Endothelial cell of umbilical vein (primary cell): ENCODE measurements around the gene CDH23. TPM values are rescaled to one million over a fixed set of nuclear protein-coding genes. Genes with fewer than 3 reads are reported as not detected.

Experiments used
- BruUV-seq: library from RNA; stranded (reverse); fragments of 400-500 nt; replicated peaks from 2 replicates; lab custom pipeline; 2021; lab: Mats Ljungman, UMichigan
- CTCF ChIA-PET: fragments of 300-600, 350-600 bp; sonication (Branson Sonifier 250); formaldehyde crosslinking; loops from one replicate; lab custom pipeline; 2021; ENCODE audit warnings: antibody characterized with exemption, inconsistent platforms; lab: Charles Lee
- POLR2A ChIA-PET: fragments of 300-600, 350-600 bp; sonication (Branson Sonifier 250); formaldehyde crosslinking; loops from one replicate; lab custom pipeline; 2021; ENCODE audit warnings: antibody characterized with exemption, inconsistent platforms; lab: Charles Lee
- DNase-seq: peaks from one replicate; pipeline ENCODE4 v3.0.0-alpha.2; 2011; ENCODE audit warnings: low read depth, low spot score
- FAIRE-seq: peaks from 2 replicates; lab custom pipeline; 2011; peaks lifted over from hg19 to GRCh38; lab: Jason Lieb, UNC
- H2AFZ ChIP-seq: 2 replicates; pipeline ENCODE4 v1.6.0; 2012; ENCODE audit warnings: low read depth, low read length, control low read depth, inconsistent platforms
- H3K27ac ChIP-seq: 2 replicates; pipeline ENCODE4 v1.5.1; 2011; ENCODE audit warnings: low read depth, mild to moderate bottlenecking, control low read depth, low read length, moderate library complexity; ENCODE audit not compliant: insufficient read depth
- H3K27me3 ChIP-seq, 2 experiments: 2 replicates each; pipeline versions ENCODE4 v1.6.0 to v1.6.1; 2011; ENCODE audit warnings: low read length in 2 of 2, mixed read lengths in 1 of 2; ENCODE audit not compliant: control insufficient read depth in 2 of 2, insufficient read depth in 2 of 2
- H3K36me3 ChIP-seq, 2 experiments: 2 replicates in 1 of 2; 3 replicates in 1 of 2; pipeline ENCODE4 v1.5.1; 2011; ENCODE audit warnings: low read length in 2 of 2, mild to moderate bottlenecking in 1 of 2, moderate library complexity in 1 of 2; ENCODE audit not compliant: control insufficient read depth in 2 of 2, insufficient read depth in 2 of 2; ENCODE audit errors: extremely low read depth in 1 of 2
- H3K4me1 ChIP-seq: 3 replicates; pipeline ENCODE4 v1.5.1; 2011; ENCODE audit warnings: mild to moderate bottlenecking, low read length; ENCODE audit not compliant: control insufficient read depth, insufficient read depth; ENCODE audit errors: extremely low read depth
- H3K4me2 ChIP-seq: 2 replicates; pipeline ENCODE4 v1.6.1; 2011; ENCODE audit warnings: low read length, control low read depth, mixed read lengths; ENCODE audit not compliant: insufficient read depth
- H3K4me3 ChIP-seq, 3 experiments: fragments of 200-600 bp in 1 of 3; sonication (generic), shearing (Covaris generic) in 1 of 3; replicated peaks in 1 of 3; 2 replicates each; pipeline ENCODE4 v1.5.1; 2011 to 2016; ENCODE audit warnings: control low read depth in 3 of 3, low read length in 3 of 3, mild to moderate bottlenecking in 2 of 3, inconsistent platforms in 1 of 3, low read depth in 1 of 3, moderate library complexity in 1 of 3; ENCODE audit not compliant: insufficient read depth in 1 of 3
- H3K79me2 ChIP-seq: 2 replicates; pipeline ENCODE4 v1.6.0; 2012; ENCODE audit warnings: low read length, inconsistent platforms; ENCODE audit not compliant: control insufficient read depth, insufficient read depth
- H3K9ac ChIP-seq: replicated peaks from 2 replicates; pipeline ENCODE3; 2011; ENCODE audit warnings: low read length, control low read depth; ENCODE audit not compliant: insufficient read depth; ENCODE audit errors: extremely low read depth
- H3K9me1 ChIP-seq: replicated peaks from 3 replicates; pipeline ENCODE4 v1.6.0; 2011; ENCODE audit warnings: mild to moderate bottlenecking, low read length; ENCODE audit not compliant: control insufficient read depth, insufficient read depth; ENCODE audit errors: extremely low read depth
- H3K9me3 ChIP-seq: replicated peaks from 2 replicates; pipeline ENCODE4 v1.5.1; 2012; ENCODE audit warnings: low read length, inconsistent platforms; ENCODE audit not compliant: control insufficient read depth, insufficient read depth
- H4K20me1 ChIP-seq: replicated peaks from 2 replicates; pipeline ENCODE3; 2011; ENCODE audit warnings: mild to moderate bottlenecking, low read length; ENCODE audit not compliant: control insufficient read depth, insufficient read depth; ENCODE audit errors: extremely low read depth
- EZH2 ChIP-seq: IDR thresholded peaks from 2 replicates; pipeline ENCODE4 v1.6.1; 2012; ENCODE audit warnings: borderline replicate concordance, low read depth, mild to moderate bottlenecking, moderate library complexity, low read length, inconsistent platforms; ENCODE audit not compliant: severe bottlenecking
- FOS ChIP-seq: IDR thresholded peaks from 2 replicates; pipeline ENCODE4 v1.6.1; 2011; ENCODE audit warnings: mild to moderate bottlenecking, low read length, moderate library complexity, borderline replicate concordance; ENCODE audit not compliant: insufficient read depth
- GATA2 ChIP-seq: IDR thresholded peaks from 2 replicates; pipeline ENCODE4 v1.7.0; 2011; ENCODE audit warnings: low read depth, mild to moderate bottlenecking, moderate library complexity, mixed read lengths, low read length; ENCODE audit not compliant: insufficient read length, insufficient read depth
- JUN ChIP-seq: IDR thresholded peaks from 2 replicates; pipeline ENCODE4 v1.6.1; 2011; ENCODE audit warnings: borderline replicate concordance, low read depth; ENCODE audit not compliant: insufficient read length, insufficient read depth
- MAX ChIP-seq: IDR thresholded peaks from 2 replicates; pipeline ENCODE4 v1.6.1; 2011; ENCODE audit not compliant: insufficient read depth, insufficient read length
- MYC ChIP-seq: IDR thresholded peaks from one replicate; pipeline ENCODE4 v1.6.1; 2011; ENCODE audit warnings: mild to moderate bottlenecking, low read depth, low read length
- POLR2A ChIP-seq: IDR thresholded peaks from 2 replicates; pipeline ENCODE4 v1.6.1; 2012; ENCODE audit warnings: low read depth, mild to moderate bottlenecking, control low read depth, low read length
- POLR2AphosphoS5 ChIP-seq: IDR thresholded peaks from 2 replicates; pipeline ENCODE4 v1.6.1; 2012; ENCODE audit warnings: low read depth, mild to moderate bottlenecking, control low read depth, low read length, moderate library complexity; ENCODE audit not compliant: insufficient read depth
- dilution Hi-C: fragments of 300-500 bp; cut with MboI; formaldehyde crosslinking; loops from one replicate; pipeline ENCODE4 v1.15.0; 2019; ENCODE audit warnings: low sequenced_read_pairs; ENCODE audit not compliant: extremely low pct_ligation_motif_present
- intact Hi-C: fragments of 100-400 bp; cut with micrococcal nuclease; formaldehyde crosslinking; loops from one replicate; pipeline ENCODE4 v1.10.0; 2022
- polyA plus RNA-seq, 4 experiments: library from polyadenylated mRNA; depleted of rRNA in 3 of 4; stranded (reverse) in 3 of 4; unstranded in 1 of 4; fragments of >200 nt; gene quantifications; 2 replicates each; pipeline versions ENCODE4 v1.2.1 to v1.2.3, GENCODE V29; 2011 to 2012; ENCODE audit warnings: missing spikeins in 1 of 4
- total RNA-seq: library from RNA; stranded (reverse); gene quantifications from 2 replicates; pipeline ENCODE4 v1.2.3, GENCODE V29; 2021
- TF ChIP-seq, protein P1 (sequence below), 2 donors: IDR thresholded peaks; 1 replicate in 1 of 2; 2 replicates in 1 of 2; pipeline ENCODE4 v1.5.1; 2011; ENCODE audit warnings: low read length in 2 of 2, mild to moderate bottlenecking in 2 of 2, moderate library complexity in 2 of 2, control low read depth in 1 of 2, inconsistent platforms in 1 of 2, low read depth in 1 of 2; ENCODE audit not compliant: insufficient read depth in 1 of 2; ENCODE audit errors: extremely low read depth in 1 of 2

Gene CDH23
- total and polyA plus RNA-seq, 2 donors (not counting 3 experiments of a cell fraction or from before 2014, with no cell fraction given): not detected

- no peak overlapping the region for H3K4me3 ChIP-seq
- no peak overlapping the region for H3K4me2 ChIP-seq
- no peaks in the 10 kb centered on the region for H3K27me3 ChIP-seq
- H2AFZ ChIP-seq: no peak overlapping the region
- H4K20me1 ChIP-seq: peaks cover 20% of the 10 kb centered on the region
- H3K36me3 ChIP-seq: peaks cover 0 to 10% of the 10 kb centered on the region in 2 experiments
- no peak overlapping the region for H3K9ac ChIP-seq
- intact Hi-C loops: no loop called here
- dilution Hi-C loops: no loop called here
- DNase-seq (no peak), FAIRE-seq (no peak)
- H3K9me1 ChIP-seq: no peaks in the 10 kb centered on the region
- H3K27ac ChIP-seq: no peak overlapping the region
- ChIA-PET POLR2A (interaction anchor here (2.5 kb wide), 1 partner anchor 11 kb away, joined by 19 read pairs; the partner anchor contains the start of gene PSAP), CTCF (interaction anchor here (1.2 to 9.6 kb wide), 3 partner anchors 9 to 58 kb away, joined by 3 to 152 read pairs (median 4); no protein-coding TSS in a partner anchor)
- peaks cover 23% of the 10 kb centered on the region for H3K4me1 ChIP-seq
- TF ChIP-seq, protein P1, sequence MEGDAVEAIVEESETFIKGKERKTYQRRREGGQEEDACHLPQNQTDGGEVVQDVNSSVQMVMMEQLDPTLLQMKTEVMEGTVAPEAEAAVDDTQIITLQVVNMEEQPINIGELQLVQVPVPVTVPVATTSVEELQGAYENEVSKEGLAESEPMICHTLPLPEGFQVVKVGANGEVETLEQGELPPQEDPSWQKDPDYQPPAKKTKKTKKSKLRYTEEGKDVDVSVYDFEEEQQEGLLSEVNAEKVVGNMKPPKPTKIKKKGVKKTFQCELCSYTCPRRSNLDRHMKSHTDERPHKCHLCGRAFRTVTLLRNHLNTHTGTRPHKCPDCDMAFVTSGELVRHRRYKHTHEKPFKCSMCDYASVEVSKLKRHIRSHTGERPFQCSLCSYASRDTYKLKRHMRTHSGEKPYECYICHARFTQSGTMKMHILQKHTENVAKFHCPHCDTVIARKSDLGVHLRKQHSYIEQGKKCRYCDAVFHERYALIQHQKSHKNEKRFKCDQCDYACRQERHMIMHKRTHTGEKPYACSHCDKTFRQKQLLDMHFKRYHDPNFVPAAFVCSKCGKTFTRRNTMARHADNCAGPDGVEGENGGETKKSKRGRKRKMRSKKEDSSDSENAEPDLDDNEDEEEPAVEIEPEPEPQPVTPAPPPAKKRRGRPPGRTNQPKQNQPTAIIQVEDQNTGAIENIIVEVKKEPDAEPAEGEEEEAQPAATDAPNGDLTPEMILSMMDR (IDR thresholded peaks at IDR 0.05; ENCODE audit: extremely low read depth in 1 of 2, insufficient read depth in 1 of 2, low read depth in 1 of 2, low read length in 2 of 2): no peak
- TF ChIP-seq FOS (no peak), GATA2 (no peak), MYC (no peak), POLR2A (no peak), POLR2AphosphoS5 (no peak), JUN (no peak), EZH2 (no peak), MAX (no peak)
- BruUV-seq: no TSS peak
- peaks cover 94% of the 10 kb centered on the region for H3K79me2 ChIP-seq
- H3K9me3 ChIP-seq: no peaks in the 10 kb centered on the region
These were observed 441.8 kb downstream of the CDH23 start for GRCh38 chr10:71838264-71839211.
